GM18511 (cell line): ENCODE measurements around the gene DLL1.

ENCODE experiments used
- ATAC-seq: cut with Tn5 transposase; IDR thresholded peaks from one replicate; pipeline ENCODE4 v1.9.1; 2021; ENCODE audit warnings: mild to moderate bottlenecking, moderate library complexity; ENCODE audit not compliant: unreplicated experiment

The DLL1 gene

DNA sequence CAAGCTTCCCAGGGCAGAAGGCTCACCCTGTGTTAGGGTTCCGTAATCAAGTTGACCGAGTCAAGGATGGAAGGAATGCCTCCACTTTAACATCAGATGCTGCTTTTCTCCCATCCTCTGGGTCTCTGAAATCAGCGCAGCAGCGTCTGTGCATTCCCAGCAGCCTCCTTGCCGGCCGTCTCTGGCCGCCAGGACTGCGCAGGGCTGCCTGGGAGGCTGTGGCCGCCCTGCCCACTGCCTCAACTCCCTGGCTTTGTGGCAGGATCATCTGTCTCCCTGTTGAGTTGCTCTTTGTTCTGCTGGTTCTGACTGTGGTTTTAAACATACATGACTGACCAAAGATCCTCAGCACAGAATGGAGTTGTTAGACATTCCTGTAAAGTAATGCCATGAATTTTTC is 56.5 kb downstream of the DLL1 start:
- ATAC-seq, result no peak

DNA sequence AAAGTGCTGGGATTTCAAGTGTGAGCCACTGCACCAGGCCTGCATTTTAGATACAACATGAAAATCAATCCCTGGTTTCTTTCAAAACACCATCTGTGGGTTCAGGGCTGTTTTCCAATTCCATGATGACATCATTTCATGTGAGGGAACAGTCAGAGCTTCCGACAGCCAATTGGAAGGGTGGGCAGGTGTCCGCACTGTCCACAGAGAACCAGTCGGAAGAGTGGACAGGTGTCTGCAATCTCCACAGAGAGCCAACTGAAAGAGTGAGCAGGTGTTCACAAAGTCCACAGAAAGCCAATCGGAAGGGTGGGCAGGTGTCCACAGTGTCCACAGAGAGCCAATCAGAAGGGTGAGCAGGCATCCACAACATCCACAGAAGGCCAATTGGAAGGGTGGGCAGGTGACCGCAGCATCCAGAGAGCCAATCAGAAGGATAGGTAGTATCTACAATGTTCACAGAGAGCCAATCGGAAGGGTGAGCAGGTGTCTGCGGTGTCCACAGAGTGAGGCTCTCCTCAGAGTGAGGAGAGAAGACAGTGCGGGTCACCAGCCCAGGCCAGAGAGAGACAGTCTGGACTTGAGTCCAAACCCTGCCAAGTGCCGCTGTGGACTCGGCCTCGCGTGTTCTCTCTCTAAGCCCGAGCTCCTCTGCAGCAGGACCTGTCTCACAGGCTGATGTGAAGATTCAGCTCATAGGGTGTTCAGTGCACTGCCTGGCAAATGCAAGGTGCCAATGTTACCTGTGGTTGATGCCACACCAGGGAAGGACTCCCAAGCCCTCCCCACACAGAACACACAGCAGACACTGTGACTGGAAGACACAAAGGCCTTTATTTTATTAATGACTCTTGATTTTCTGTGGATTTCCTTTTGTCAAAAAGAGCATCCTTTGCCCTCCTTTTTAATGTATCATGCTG is 57.3 kb downstream of the DLL1 start:
- ATAC-seq, result no peak
